Endometrial microvascular endothelial cells (primary cell): ENCODE data around the gene GDPD4. TPM values are rescaled to one million over a fixed set of nuclear protein-coding genes. Genes with fewer than 3 reads are reported as not detected.

Experiments
- in situ Hi-C: cut with HindIII; loops from 2 replicates; pipeline ENCODE4 v1.10.0; 2017; ENCODE audit warnings: low sequenced_read_pairs, low pct_unique_long_range_greater_than_20kb; ENCODE audit errors: inconsistent ontology term
- total RNA-seq: library from RNA; depleted of rRNA; stranded (reverse); fragments of >200 nt; gene quantifications from one replicate; pipeline ENCODE4 v1.2.3, GENCODE V29; 2015; ENCODE audit errors: inconsistent ontology term

GDPD4 gene
- not detected for total RNA-seq

DNA sequence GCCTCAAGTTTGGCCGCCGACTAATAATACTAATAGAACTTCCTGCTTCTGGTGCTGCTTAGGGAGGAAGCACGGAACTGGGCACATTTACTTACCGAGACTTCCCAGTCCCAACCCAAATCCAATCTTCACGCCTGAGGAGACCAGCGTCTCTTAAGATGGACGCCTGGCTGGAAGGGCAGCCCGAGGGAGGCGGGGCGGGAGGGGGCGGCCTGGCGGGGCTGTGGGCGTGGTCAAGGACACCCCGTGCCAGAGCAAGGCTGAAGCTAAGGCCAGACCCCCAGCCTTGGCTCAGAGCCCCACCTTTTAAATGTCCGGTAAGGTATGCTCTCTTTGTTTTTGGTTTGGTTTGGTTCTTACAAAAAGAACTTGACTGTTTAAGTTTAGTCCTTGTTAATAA, at the start of gene GDPD4:
TSS of gene GDPD4 (minus strand) at position 177 of the 400 bp plus-strand sequence. CDS start 16,549 bp downstream, outside the sequence.
- in situ Hi-C loops = no loop called here

DNA sequence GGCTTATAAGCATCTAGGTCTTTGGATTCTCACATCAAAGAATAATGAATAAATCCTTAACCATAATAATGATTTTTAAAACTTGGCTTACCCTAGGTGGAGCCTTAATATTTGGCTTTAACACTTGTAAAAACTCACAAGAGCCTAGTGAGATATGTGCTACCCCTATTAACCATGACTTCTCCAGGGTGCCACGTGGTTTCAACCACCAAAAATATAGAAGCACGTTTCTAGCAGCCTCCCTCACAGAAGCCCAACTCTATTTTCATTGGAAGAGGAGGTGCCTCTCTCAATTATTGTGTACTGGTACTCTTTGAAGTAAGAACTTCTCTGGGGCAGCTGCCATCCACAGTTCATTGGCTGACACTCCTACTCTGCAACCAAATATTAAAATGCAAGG, 46.5 kb upstream of the GDPD4 start:
- in situ Hi-C loops = no loop called here

GRCh38 chr11:77346906-77347603, 45.6 kb upstream of the GDPD4 start:
- in situ Hi-C loops = no loop called here

- in situ Hi-C loops = no loop called here
Observed at GRCh38 chr11:77345621-77346020, 44.1 kb upstream of the GDPD4 start.

DNA sequence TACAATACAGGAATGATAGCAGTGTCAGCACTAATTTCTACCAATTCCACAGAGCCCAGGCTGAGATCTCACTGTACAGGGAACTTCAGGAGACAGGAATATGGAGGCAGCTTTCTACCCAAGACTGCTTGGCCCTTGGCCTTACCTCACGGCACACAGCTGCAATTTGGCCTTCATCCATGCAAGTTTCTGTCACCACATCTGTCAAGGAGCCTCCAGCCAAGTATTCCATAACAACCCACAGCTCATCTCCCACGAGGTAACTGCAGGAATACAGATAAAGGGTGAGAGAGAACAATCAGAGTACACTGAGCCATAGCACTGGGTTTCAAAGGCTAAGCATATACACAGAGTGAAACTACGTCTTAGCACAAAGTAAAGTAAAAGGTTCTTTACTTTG, 39.0 kb upstream of the GDPD4 start:
- in situ Hi-C loops = no loop called here

DNA sequence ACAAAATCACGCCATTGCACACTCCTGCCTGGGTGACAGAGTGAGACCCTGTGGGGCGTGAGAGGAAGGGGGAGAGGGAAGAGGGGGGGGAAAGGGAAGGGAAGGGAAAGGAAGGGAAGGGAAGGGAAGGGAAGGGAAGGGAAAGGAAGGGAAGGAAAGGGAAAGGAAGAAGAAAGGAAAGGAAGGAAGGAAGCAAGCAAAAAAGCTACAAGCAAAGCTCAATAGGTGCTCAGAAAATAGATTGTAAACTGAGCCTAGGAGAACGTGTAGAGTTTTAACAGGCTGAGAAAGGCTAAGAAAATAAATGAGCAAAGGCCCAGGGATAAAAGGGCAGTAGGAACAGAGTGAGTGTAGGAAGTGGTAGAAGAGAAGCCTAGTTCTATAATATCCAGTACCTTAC, 30.8 kb upstream of the GDPD4 start:
- in situ Hi-C loops = no loop called here

GRCh38 chr11:77325159-77325558, 23.7 kb upstream of the GDPD4 start:
- in situ Hi-C loops = no loop called here

DNA sequence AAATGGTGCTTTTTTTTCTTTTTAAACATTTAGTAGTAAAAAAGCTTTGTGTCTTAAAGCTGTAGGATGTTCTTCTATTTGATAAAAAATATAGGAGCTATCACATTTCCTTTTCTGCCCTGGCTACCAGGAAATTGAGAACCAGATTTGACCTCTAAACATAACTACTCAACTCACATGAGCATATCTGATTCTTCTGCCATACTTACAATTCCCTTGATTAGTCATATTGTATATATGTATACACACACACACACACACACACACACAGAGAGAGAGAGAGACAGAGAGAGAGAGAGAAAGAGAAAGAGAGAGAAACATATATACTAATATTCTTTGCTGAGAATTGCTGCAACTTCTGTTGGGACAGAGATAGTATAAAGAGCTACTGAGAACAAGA, 23.0 kb upstream of the GDPD4 start:
- in situ Hi-C loops = no loop called here

GRCh38 chr11:77322926-77323590, 21.6 kb upstream of the GDPD4 start:
- in situ Hi-C loops = no loop called here

DNA sequence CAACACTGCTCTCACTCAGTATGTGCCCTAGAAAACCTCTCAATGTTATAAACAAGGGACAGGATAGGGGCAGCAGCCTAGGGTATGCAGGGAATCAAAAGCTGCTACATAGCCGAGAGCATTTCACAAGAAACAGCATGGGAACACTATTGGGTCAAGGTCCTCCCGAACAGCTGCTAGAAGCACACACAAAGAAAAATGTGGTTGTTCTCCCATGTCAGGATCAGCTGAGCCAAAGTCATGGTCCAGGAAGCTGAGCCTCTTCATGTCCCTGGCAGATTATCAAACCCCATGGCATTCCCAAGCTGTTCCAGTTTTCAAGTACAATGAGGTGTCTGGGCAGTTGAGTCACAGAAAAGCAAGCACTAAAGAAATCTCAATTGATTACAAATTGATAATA, 21.0 kb upstream of the GDPD4 start:
- in situ Hi-C loops = no loop called here

GRCh38 chr11:77320351-77320750, 18.9 kb upstream of the GDPD4 start:
- in situ Hi-C loops = no loop called here

DNA sequence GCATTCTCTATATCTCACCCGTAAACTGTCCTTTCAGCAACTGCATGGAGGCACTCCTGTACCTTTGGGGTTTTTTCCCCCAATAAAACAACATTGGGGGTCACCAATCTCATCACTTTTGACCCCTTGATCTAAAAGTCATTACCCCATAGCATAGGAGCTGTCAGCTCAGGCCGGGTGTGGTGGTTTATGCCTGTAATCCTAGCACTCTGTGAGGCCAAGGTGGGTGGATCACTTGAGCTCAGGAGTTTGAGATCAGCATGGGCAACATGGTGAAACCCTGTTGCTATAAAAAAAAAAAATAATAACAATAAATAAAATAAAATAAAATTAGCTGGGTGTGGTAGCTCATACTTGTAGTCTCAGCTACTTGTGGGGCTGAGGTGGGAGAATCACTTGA, 17.1 kb upstream of the GDPD4 start:
- in situ Hi-C loops = no loop called here

DNA sequence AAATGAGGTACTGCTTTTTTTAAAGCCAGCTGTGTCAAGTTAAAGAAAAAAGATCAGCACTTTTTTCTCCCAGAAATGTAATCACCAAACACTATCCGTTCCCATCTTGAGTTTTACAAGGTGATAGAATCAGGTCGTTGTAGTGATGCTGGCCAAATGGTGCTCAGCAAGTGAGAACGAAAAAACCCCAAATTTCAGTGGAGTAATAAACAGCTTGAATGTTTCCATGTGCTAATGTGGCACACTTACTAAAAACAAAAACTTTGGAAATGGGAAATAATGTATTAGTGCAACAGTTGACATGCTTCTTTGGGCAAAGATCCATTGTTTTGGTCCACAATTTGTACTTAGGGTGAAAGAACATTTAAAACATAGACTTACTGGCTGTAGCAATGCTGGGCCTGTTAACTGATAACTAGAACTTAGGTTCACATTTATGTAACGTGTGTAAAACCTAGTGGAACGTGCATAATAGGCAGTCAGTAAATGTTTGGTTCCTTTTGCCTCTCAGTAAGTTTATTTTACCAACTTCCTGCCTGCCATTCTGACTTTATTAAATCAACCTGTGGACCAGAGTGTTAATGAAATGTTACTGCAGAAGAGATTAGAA, 15.4 kb upstream of the GDPD4 start:
- in situ Hi-C loops = no loop called here

- in situ Hi-C loops = no loop called here
Observed at GRCh38 chr11:77312107-77312506, 10.6 kb upstream of the GDPD4 start.

DNA sequence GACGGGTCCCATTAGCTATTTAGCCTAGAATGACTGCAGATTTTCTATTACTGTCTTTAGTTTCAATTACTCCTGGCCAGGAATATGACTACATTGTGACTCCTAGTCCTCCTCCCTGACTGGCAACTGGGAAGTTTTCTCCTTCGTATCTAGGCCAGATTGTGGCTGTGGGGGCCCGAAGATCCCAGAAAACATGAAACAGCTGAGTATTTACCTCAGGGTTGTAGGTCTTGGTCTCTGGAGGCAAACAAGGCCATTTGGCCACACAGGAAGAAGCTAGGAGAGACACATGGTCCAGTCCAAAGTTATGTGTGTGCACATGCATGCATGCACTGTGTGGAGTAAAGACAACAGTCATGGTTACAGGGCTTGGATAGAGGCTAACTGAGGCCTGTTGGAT, 10.2 kb upstream of the GDPD4 start:
- in situ Hi-C loops = no loop called here

DNA sequence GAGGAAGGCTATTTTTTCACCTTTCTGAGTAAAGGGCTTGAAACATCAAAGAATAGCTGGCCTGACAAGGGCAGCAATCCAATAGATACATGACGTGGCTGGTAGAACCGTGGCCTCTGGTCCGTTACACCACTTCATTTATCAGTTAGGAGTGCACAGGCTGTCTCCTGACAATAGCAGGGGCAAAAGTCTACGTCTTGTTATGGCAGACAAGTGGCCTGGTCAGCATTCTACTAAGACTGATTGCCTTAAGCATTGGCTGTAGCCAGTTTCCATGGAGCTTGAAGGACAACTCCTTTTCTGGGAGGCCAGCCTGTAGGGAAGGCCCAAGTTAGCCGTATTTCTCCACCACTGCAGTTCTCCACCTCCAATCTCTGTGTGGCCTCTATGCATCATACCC, 9.2 kb upstream of the GDPD4 start:
- in situ Hi-C loops = no loop called here

- in situ Hi-C loops = no loop called here
Observed at GRCh38 chr11:77309401-77310085, 8.1 kb upstream of the GDPD4 start.

- in situ Hi-C loops = no loop called here
Observed at GRCh38 chr11:77308838-77309237, 7.4 kb upstream of the GDPD4 start.

DNA sequence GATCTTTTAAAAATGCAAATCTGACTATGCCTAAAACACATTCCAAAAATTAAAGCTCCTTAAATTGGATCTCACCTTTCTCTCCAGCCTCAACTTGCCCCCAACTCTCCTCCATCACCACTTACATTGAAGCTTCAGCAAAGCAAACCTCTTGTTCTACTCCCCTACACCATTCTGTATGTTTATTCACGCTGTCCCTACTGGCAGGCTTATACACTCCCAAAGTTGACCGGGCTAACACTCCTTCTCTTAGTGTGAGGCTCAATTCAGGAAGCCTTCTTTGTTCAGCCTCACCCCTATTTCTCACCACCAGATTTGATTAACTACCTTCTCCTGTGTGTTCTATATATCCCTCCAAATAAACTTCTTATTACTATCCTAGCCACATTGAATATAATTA, 1.8 kb upstream of the GDPD4 start:
- in situ Hi-C loops = no loop called here

GRCh38 chr11:77302752-77303151, 1.3 kb upstream of the GDPD4 start:
- in situ Hi-C loops = no loop called here
